GM12801 (cell line): ENCODE measurements around the gene TP53.

Experiments used
- TF ChIP-seq, protein P1 (sequence below): IDR thresholded peaks from one replicate; pipeline ENCODE4 v1.5.1; 2011; ENCODE audit warnings: control low read depth; ENCODE audit not compliant: insufficient read length; ENCODE audit errors: extremely low read depth

The TP53 gene

DNA sequence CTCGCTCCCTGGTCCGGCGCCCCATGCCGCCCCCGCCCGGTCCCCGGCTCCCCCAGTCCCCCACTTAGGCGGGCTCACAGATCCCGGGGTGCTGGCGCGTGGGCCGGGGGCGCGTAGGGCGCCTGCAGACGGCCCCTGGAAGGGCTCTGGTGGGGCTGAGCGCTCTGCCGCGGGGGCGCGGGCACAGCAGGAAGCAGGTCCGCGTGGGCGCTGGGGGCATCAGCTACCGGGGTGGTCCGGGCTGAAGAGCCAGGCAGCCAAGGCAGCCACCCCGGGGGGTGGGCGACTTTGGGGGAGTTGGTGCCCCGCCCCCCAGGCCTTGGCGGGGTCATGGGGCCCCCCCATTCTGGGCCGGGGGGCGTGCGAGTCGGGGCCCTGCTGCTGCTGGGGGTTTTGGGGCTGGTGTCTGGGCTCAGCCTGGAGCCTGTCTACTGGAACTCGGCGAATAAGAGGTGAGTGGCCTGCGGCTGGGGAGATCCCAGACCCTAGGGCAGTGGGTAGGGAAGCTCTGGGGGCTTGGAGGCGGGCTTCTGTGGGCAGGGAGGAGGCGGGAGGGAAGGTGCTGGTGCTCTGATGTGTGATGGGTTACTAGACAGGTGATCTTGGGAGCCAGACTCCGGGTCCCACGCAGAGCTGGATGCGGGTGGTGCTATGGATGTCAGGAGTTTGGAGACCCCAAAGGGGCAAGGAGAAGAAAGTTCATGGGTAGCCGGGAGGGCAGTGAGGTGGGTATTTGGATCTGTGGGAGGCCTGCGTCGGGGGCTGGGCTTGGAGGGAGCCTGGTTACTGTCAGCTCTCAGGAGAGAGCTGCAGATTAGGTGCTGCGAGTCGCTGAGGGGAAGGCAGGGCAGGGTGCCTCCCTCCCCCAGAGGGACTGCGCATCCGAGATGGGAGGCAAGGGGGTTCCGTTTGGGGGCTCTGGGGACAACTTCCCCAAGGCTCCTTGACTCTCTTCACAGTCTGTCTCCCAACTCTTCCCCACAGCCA lies 18.3 kb upstream of the TP53 start:
- TF ChIP-seq, protein P1, sequence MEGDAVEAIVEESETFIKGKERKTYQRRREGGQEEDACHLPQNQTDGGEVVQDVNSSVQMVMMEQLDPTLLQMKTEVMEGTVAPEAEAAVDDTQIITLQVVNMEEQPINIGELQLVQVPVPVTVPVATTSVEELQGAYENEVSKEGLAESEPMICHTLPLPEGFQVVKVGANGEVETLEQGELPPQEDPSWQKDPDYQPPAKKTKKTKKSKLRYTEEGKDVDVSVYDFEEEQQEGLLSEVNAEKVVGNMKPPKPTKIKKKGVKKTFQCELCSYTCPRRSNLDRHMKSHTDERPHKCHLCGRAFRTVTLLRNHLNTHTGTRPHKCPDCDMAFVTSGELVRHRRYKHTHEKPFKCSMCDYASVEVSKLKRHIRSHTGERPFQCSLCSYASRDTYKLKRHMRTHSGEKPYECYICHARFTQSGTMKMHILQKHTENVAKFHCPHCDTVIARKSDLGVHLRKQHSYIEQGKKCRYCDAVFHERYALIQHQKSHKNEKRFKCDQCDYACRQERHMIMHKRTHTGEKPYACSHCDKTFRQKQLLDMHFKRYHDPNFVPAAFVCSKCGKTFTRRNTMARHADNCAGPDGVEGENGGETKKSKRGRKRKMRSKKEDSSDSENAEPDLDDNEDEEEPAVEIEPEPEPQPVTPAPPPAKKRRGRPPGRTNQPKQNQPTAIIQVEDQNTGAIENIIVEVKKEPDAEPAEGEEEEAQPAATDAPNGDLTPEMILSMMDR = no peak

DNA sequence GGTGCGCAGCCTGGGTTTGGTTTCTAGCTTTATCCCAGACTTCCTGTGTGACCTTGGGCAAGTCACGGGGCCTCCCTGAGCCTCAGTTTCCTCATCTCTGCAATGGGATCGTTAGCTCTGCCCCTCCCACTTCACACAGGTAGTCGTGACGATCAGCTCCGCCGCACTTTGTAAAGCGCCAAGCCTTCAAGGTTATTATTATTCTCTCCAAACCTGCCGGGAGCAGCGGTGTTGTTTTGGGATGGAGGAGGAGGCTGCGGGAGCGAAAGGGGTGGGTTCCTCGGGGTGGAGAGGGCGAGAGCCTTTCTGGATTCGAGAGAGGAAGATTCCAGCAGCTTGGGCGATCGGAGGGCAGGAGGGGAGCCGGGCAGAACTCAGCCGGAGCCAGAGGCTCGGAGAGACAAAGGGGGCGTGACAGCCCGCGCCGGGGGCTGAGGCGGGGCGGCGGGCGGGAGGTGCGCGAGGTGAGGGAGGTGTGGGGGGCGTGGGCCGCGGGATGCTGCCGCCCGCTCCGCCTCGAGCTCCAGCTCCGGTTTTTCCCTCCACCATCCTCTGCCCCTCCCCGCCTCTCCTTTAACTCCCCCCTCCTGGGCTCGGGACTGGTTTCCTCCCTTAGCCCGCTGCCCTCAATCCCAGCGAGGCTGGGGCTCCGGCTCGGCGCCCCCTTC lies 17.4 kb upstream of the TP53 start, which contains the start of gene EFNB3:
Gene EFNB3 (plus strand): TSS at position 602 of the 668 bp plus-strand sequence. CDS start 397 bp downstream, outside the sequence.
- TF ChIP-seq, protein P1 = no peak

DNA sequence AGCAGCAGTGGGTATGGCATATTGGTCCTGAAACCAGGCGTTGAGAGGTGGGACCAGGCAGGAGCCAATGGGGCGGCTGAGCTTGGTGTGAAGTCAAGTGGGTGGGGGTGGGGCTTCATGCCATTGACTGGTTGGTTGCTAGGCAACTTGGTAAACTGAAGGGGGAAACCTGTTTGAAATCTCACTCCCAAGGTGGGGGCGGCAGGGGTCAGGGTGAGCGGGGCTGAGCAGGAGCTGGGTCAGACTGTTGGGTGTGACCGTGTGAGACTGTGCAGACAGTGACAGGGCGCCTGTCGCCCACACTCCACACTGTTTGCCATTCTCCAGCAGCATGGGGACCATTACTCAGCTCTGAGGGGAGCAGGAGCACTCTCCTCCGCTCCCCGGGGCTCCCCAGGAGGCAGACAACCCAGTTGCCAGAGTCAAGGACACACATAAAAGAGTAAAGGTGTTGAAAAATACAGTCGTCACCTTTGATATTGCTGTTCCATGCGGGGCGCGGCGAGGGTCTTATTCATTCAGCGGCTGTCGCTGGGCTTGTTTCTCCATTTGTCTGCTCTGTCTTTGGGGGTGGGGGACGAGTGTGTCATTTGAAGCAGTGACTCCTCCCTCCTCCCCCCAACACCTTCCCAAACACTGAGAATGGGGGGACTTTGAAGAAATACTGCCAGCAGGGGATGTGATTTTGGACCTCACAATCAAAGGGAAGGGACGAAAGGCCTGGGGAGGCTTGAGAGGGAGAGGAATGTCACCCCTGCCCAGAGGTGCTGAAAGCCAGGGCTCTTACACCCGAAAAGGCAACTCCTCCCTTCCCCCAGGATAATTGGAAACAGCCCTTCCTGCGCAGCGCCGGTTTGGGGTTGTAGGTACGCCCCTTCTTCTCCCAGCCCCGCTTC lies 16.5 kb upstream of the TP53 start:
- TF ChIP-seq, protein P1 = no peak

DNA sequence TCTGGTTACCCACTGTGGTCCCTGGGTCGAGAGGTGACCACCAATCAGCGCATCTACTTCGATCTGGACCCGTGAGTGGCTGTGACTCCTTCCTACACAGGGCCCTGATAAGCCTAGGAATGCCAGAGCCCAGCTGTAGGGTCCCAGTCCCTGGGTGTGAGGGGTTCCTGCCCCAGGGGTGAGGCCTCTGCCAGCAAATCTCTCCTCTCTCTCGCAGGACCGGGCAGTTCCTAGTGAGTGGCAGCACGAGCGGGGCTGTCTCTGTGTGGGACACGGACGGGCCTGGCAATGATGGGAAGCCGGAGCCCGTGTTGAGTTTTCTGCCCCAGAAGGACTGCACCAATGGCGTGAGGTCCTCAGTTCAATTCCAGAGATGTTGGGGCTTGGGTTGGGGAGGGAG lies 15.5 kb upstream of the TP53 start:
- TF ChIP-seq, protein P1 = no peak

DNA sequence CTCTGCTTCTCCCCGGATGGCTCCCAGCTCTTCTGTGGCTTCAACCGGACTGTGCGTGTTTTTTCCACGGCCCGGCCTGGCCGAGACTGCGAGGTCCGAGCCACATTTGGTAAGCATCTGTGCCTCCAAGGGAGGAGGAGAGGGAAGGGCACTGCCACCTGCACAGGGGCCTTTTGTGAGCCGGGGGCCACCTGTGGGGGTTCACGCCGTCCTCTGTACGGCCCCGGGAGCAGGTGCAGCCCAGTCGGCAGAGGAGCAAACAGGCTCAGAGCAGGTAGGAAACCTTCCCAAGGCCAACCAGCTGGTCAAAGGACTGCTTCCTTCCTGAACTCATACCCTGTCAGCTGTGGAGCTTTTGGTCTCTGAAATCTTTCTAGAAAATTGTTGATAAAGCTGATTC lies 14.4 kb upstream of the TP53 start:
- TF ChIP-seq, protein P1 = no peak

DNA sequence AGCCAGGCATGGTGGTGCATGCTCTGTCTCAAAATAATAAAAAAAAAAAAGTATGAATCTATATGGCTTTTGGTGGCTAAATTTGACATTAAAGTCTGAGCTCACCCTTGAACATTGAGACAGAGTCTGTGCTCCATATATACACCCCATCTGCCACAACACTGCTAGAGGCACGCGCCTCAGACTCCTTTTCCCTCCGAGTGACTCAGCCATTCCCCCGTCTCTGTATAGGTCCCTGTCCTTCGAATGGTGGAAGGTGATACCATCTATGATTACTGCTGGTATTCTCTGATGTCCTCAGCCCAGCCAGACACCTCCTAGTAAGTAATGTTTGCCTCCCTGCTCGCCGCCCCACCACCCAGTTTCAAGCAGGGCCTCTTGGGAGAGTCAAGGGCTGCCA lies 13.2 kb upstream of the TP53 start:
- TF ChIP-seq, protein P1 = no peak
